ENCODE measurements around the gene KHK.

The KHK gene

GRCh38 chr2:27041752-27042151 lies 44.8 kb upstream of the KHK start:
- TF ChIP-seq, protein P1, sequence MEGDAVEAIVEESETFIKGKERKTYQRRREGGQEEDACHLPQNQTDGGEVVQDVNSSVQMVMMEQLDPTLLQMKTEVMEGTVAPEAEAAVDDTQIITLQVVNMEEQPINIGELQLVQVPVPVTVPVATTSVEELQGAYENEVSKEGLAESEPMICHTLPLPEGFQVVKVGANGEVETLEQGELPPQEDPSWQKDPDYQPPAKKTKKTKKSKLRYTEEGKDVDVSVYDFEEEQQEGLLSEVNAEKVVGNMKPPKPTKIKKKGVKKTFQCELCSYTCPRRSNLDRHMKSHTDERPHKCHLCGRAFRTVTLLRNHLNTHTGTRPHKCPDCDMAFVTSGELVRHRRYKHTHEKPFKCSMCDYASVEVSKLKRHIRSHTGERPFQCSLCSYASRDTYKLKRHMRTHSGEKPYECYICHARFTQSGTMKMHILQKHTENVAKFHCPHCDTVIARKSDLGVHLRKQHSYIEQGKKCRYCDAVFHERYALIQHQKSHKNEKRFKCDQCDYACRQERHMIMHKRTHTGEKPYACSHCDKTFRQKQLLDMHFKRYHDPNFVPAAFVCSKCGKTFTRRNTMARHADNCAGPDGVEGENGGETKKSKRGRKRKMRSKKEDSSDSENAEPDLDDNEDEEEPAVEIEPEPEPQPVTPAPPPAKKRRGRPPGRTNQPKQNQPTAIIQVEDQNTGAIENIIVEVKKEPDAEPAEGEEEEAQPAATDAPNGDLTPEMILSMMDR (IDR thresholded peaks at IDR 0.05; ENCODE audit: low read depth, low read length), result no peak
- no peak for DNase-seq (ENCODE audit: low read depth in 2 of 2)
- no peak overlapping the region for H3K4me3 ChIP-seq (replicated peaks in 1 of 2; ENCODE audit: low read depth in 2 of 2, low read length in 2 of 2)

- TF ChIP-seq, protein P1 (IDR thresholded peaks at IDR 0.05; ENCODE audit: low read depth, low read length), result no peak
- H3K4me3 ChIP-seq (replicated peaks in 1 of 2; ENCODE audit: low read depth in 2 of 2, low read length in 2 of 2), result no peak overlapping the region
- no peak for DNase-seq (ENCODE audit: low read depth in 2 of 2)
Measured at GRCh38 chr2:27042159-27042661, 44.4 kb upstream of the KHK start.

- H3K4me3 ChIP-seq (replicated peaks in 1 of 2; ENCODE audit: low read depth in 2 of 2, low read length in 2 of 2), result no peak overlapping the region
- TF ChIP-seq, protein P1 (IDR thresholded peaks at IDR 0.05; ENCODE audit: low read depth, low read length), result no peak
- DNase-seq (ENCODE audit: low read depth in 2 of 2), result no peak
Measured at GRCh38 chr2:27042985-27043634, 43.5 kb upstream of the KHK start.

GRCh38 chr2:27049422-27050280 lies 36.9 kb upstream of the KHK start:
- no peak for DNase-seq (ENCODE audit: low read depth in 2 of 2)
- TF ChIP-seq, protein P1 (IDR thresholded peaks at IDR 0.05; ENCODE audit: low read depth, low read length), result no peak
- peak overlapping the region; percentile 91 to 97 for H3K4me3 ChIP-seq (replicated peaks in 1 of 2; ENCODE audit: low read depth in 2 of 2, low read length in 2 of 2)

DNA sequence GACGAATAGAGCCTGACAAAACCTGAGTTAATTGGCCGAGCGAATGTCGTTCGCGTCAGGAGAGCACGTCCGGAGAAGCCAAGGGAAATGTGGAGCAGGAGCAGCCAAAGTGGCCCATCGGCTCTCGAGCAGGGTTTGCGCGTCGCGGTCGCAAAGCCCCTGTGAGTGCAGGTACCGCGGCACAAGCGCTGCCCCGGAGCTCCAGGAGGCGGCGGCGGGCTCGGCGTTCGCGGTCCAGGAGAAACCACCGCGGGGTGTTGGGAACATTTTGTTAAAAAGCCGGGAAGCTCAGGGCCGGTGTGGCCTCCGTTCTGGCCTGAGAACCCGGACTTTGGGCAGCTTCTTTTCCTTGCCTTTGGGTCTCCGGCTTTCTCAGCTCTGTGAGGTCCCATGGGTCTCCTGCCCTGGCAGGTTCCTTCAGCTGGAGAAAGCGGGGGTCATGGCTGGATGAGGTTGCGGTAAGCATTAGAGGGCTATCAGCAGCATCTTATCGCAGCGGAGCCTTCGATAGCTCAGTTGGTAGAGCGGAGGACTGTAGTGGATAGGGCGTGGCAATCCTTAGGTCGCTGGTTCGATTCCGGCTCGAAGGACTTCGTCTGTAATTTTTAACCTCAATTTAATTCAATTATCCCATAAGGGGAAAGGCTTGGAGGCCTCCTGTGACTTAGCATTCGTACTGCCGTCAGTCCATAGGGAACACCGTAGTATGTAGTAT lies 36.1 kb upstream of the KHK start:
- peak; percentile 95 to 98 for DNase-seq (ENCODE audit: low read depth in 2 of 2)
- H3K4me3 ChIP-seq (replicated peaks in 1 of 2; ENCODE audit: low read depth in 2 of 2, low read length in 2 of 2), result peak overlapping the region; percentile 91 to 97
- TF ChIP-seq, protein P1 (IDR thresholded peaks at IDR 0.05; ENCODE audit: low read depth, low read length), result peak; percentile 58

DNA sequence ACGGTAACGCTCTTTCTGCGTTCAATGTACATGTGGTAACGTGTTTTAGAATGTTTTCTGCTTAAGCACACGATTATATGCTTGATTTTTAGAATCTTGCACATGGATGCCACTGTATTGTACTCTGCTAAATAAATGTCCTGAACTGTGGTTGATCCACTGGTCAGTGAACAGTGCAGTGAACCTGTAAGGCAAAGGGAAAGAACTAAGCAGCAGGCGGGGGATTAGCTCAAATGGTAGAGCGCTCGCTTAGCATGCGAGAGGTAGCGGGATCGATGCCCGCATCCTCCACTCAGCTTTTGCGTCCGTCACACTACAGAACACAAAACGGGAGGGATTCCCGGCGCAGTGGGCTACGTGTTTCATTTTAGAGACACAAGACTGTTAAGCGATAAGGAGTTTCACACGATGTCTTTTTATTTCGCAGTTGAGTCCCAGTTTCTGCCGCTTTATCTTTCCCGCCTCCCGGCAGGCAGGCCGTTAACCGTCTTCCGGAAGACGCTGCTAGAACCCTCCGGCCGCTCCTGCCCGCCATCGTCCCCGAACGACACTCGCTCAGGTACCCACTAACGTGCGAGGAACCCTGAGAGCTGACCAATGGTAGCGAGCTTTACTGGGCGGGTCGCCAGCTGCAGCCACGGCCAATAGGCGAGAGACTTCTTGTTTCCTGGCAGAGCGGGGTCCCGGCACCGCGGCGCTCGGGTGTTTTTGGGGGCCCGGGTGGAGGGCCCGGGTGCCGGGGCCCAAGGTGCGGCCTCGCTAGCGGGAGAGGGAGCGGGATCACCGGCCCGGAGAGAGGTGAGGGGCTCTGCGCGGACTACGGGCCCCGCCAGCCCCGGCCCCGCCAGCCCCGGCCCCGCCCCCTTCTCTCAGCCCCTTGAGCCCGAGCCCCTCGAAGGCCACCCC lies 35.3 kb upstream of the KHK start, which contains the start of gene AGBL5:
Gene AGBL5, plus strand, starts transcription at position 673 of the 906 bp plus-strand sequence. CDS start 1,291 bp downstream, outside the sequence.
- TF ChIP-seq, protein P1 (IDR thresholded peaks at IDR 0.05; ENCODE audit: low read depth, low read length), result no peak
- peak; percentile 95 to 96 for DNase-seq (ENCODE audit: low read depth in 2 of 2)
- H3K4me3 ChIP-seq (replicated peaks in 1 of 2; ENCODE audit: low read depth in 2 of 2, low read length in 2 of 2), result peak within 1 kb of the TSS; percentile 91 to 97

All from cardiac fibroblast (primary cell).